ENCODE data around the gene RSPRY1.
"Not testable (repeated sequence)": the region's sequence is repeated elsewhere in the genome, so short reads cannot be mapped to it uniquely, and the experiment has no call there.

RSPRY1 gene

DNA sequence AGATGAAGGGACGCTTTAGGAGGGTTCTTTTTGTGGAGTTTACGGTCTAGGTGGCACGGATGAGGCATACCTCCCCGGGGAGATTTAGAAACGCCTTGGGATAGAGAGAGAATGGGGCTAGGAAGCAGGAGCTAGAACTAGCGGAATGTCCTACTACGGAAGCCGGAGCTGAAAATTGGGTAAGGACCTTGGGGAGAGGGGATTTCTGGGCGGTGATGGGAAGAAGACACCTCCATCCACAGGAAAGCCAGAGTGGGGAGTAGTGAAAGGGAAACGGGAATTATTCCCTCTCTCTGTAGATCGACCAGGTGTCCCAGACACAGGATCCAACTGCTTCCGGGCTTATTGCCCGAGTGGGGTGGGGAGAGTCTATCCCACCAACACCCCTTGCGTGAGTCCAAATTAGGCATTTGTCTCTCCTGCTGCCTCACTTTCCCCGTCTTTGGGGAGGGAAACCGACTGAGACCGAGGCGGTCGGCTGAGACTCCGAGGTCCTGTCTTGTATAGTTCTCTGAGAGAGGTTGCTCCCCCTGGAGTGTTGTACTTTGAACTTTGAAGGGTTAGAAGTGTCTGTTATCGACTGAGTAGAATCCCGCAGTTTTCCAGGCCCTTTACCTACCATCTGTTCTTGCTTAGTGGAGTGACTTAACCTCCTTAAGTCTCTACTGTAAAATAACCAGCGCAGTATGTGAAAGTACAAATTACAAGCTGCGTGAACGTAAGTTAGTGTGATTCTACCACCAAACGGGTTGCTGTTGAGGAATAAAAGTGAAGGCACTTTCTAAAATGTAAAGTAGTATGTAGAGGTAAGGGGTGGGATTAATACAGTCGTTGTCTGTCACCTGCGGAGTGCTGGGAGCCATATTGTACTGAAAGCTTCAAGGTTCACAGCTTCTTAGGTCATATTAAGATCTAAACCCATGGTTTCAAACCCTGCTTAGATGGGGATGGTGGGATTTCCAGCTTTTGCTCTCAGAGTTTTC is 1.0 kb downstream of the RSPRY1 start:
- DNase-seq, result peak; percentile 65

- DNase-seq, result not testable (repeated sequence)
Observed at GRCh38 chr16:57187902-57188710, 2.0 kb downstream of the RSPRY1 start.

- DNase-seq, result no peak
Observed at GRCh38 chr16:57188711-57189002, 2.5 kb downstream of the RSPRY1 start.

GRCh38 chr16:57189527-57189926 is 3.4 kb downstream of the RSPRY1 start:
- not testable (repeated sequence) for DNase-seq

- DNase-seq, result no peak
Observed at GRCh38 chr16:57190136-57190535, 4.0 kb downstream of the RSPRY1 start.

GRCh38 chr16:57191056-57191571 is 5.0 kb downstream of the RSPRY1 start:
- DNase-seq, result no peak

- DNase-seq, result no peak
Observed at GRCh38 chr16:57192146-57192545, 6.0 kb downstream of the RSPRY1 start.

GRCh38 chr16:57192720-57193486 is 6.8 kb downstream of the RSPRY1 start:
- no peak for DNase-seq

- DNase-seq, result peak; percentile 66
Observed at GRCh38 chr16:57194512-57194911, 8.4 kb downstream of the RSPRY1 start.

DNA sequence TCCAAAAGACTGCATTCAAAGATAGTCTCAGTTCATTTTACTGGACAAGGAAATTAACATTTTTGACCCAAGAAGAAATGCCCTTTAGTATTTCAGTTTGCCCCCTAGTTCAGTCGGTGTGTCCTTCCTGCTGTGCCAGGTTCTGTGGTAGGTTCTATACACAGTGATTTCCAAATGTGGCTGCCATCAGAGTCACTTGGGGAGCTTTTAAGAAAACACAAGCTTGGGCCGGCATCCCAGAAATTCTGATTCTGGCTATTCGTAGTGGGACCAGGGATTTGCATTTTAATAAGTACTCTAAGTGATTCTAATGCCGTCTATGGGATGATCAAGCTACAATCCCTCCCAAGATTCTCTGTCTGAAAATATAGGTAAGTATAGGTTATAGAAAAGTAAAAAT is 10.2 kb downstream of the RSPRY1 start:
- DNase-seq, result no peak

- DNase-seq, result no peak
Observed at GRCh38 chr16:57196753-57197152, 10.6 kb downstream of the RSPRY1 start.

DNA sequence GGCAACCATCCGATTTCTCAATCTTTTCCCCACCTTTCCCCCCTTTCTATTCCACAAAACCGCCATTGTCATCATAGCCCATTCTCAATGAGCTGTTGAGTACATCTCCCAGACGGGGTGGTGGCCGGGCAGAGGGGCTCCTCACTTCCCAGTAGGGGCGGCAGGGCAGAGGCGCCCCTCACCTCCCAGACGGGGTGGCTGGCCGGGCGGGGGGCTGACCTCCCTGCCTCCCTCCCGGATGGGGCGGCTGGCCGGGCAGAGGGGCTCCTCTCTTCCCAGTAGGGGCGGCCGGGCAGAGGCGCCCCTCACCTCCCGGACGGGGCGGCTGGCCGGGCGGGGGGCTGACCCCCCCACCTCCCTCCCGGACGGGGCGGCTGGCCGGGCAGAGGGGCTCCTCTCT is 14.2 kb downstream of the RSPRY1 start:
- not testable (repeated sequence) for DNase-seq

DNA sequence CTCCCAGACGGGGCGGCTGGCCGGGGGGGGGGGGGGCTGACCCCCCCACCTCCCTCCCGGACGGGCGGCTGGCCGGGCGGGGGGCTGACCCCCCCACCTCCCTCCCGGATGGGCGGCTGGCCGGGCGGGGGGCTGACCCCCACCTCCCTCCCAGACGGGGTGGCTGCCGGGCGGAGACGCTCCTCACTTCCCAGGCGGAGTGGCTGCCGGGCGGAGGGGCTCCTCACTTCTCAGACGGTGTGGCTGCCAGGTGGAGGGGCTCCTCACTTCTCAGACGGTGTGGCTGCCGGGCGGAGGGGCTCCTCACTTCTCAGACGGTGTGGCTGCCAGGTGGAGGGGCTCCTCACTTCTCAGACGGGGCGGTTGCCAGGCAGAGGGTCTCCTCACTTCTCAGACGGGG is 14.8 kb downstream of the RSPRY1 start:
- DNase-seq, result not testable (repeated sequence)

DNA sequence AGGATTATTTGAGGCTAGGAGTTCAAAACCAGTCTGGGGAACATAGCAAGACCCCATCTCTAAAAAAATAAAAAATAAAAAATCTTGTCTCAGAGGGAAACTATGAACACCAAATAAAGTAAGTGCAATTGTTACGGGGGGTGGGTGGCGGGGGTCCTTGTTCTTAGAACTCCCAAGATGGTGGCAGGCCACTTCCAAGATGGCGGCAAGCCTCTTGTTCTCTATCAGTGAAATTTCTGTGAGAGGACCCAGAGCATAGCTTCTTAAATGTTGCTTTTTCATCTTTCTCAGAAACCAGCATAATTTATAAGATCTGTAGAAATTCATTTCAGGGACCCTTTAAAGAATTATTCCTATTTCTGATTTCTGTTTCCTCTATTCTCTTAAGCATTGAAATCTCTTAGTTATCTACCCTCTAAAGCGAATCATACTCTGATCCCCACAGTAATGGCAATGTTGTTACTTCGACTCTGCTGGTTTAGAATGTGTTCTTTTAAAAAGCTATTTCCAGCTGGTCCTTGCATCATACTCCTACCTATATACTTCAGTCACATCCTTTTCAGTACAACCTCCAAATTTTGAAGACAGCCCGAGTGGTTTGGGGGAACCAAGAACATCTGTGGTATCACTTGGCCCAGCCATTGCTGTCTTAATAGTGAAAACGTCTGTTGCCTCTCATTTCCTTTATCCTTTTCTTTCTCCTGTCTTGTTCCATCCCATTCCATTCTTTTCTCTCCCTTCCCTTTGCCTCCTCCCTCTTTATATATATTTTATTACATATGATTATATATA is 16.2 kb downstream of the RSPRY1 start:
- no peak for DNase-seq

- DNase-seq, result no peak
Observed at GRCh38 chr16:57203451-57203850, 17.3 kb downstream of the RSPRY1 start.

- DNase-seq, result peak; percentile 54
Observed at GRCh38 chr16:57204675-57205074, 18.5 kb downstream of the RSPRY1 start.

GRCh38 chr16:57208926-57209325 is 22.8 kb downstream of the RSPRY1 start:
- no peak for DNase-seq

- no peak for DNase-seq
Observed at GRCh38 chr16:57209780-57210179, 23.7 kb downstream of the RSPRY1 start.

- no peak for DNase-seq
Observed at GRCh38 chr16:57213462-57213861, 27.3 kb downstream of the RSPRY1 start.

GRCh38 chr16:57216968-57217367 is 30.8 kb downstream of the RSPRY1 start:
- DNase-seq, result no peak

DNA sequence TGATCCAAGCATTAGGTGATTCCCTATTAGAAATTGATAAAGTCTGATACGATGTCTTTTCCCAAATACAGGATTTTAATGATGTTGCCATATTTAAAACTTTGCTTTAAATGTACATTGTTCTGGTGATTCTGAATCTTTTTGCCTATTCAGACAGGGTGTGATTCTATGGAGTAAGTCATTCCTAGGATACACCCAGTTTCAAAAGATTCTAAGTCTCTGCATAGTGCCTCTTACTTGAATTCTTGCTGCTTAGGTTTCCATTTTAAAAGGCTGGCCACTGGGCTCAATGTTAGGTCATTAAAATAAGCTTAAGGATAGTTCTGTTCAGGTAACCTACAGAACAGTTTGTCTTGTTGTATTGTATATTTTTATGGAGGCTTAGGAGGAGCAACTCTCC is 36.9 kb downstream of the RSPRY1 start:
- no peak for DNase-seq
